PC-9 (cell line): ENCODE measurements around the gene TRIM9.

ENCODE experiments used
- CTCF ChIP-seq: fragments of 200-600 bp; sonication (generic); conservative IDR thresholded peaks from 2 replicates; pipeline ENCODE4 v1.6.1; 2017; ENCODE audit warnings: mixed run types, antibody characterized with exemption, mild to moderate bottlenecking, moderate library complexity
- EZH2 ChIP-seq: fragments of 200-600 bp; sonication (generic); IDR thresholded peaks from 2 replicates; pipeline ENCODE4 v1.8.0; 2017; ENCODE audit warnings: antibody characterized with exemption, low read depth

GRCh38 chr14:50961605-50962221, 133.2 kb downstream of the TRIM9 start:
- TF ChIP-seq EZH2 = no peak
- no peak for TF ChIP-seq CTCF
